GM12872 (cell line): ENCODE results near the gene IP6K3.

Source experiments
- CTCF ChIP-seq: IDR thresholded peaks from 3 replicates; pipeline ENCODE4 v1.5.1; 2011; ENCODE audit warnings: low read depth, mild to moderate bottlenecking, low read length, moderate library complexity; ENCODE audit not compliant: insufficient read depth

Gene IP6K3

DNA sequence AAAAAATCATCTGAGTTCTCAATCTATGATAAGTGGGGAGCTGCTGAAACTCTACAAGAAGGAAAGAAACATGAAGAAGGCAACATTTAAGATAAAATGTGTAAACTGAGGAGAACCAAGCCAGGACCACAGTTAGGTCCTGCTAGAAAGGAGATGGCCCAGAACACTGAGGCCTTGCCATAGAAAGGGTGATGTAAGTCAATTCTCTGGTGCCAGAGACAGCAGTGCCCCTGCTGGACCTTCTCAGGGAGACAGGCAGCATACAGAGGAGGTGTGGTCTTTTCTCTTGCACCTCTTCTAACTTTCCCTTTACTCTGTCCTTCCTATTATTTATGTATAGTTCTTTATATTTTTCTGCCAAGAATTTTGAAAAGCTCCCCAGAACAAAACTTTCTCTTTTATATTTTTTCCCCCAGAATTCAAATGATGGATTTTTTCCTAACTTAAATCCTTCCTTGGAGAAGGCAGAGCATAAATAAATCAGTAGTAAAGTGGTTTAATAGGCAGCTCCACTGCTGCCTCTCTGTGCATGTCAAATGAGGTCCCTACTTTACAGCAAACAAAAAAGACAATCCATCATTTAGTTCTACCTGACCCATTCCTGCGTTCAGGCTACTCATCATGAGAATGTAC, 44.2 kb downstream of the IP6K3 start:
- peak; percentile 71 for TF ChIP-seq CTCF

- TF ChIP-seq CTCF, result peak; percentile 96
These were observed 46.2 kb downstream of the IP6K3 start for GRCh38 chr6:33700391-33701050.

DNA sequence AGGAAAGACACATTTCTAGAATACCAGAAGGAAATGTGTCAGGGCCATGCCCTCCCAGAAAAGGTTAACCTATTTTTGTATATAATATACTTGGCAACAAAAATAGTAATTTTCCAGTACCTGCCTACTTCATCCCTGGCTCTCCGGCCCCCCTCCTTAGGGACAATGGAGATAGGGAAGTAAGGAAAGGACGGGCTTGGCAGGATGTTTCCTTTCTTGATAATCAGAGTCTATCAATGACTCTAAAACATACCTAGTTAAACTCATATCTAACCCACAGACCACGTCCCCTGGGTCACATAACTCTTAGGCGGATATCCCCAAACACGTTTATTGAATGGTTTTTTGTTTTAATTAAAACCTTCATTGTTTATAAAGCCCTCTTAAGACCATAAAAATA, 47.0 kb downstream of the IP6K3 start:
- no peak for TF ChIP-seq CTCF

DNA sequence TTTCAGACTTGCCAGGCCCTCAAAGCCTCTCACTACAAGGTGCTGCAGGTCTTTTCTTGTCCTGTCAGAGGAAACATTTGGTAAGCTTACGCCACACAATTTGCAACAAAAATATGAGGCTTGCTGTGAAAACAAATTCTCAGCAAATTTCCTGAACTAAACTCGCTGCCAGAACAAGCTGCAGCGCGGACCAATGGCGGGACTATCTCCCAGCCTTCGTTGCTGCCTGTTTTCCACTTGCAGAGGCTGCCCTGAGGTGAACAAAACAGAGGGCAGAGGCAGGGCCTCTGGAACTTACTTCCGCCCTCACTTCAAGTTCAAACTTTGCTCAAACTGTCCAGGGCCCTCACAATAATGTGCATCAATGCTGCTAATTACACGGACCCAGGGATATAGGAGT, 47.6 kb downstream of the IP6K3 start:
- TF ChIP-seq CTCF, result no peak

- TF ChIP-seq CTCF, result no peak
These were observed 48.2 kb downstream of the IP6K3 start for GRCh38 chr6:33698494-33698893.

- no peak for TF ChIP-seq CTCF
These were observed 48.9 kb downstream of the IP6K3 start for GRCh38 chr6:33697845-33698244.

GRCh38 chr6:33696548-33697518, 49.9 kb downstream of the IP6K3 start:
- no peak for TF ChIP-seq CTCF
